Omental fat pad (tissue), 4 donors: Measurements from ENCODE around the gene SERPINH1. TPM values are rescaled to one million over a fixed set of nuclear protein-coding genes. Genes with fewer than 3 reads are reported as not detected.

Experiments used
- ATAC-seq: fragments of 150-250 bp; one replicate; pipeline ENCODE4 v1.9.1; 2016; ENCODE audit warnings: mild to moderate bottlenecking, moderate library complexity; ENCODE audit not compliant: low FRiP score
- DNase-seq: peaks from one replicate; pipeline ENCODE4 v3.0.0-alpha.2; 2019; ENCODE audit warnings: low spot score
- total RNA-seq, 4 donors: library from RNA; depleted of rRNA; stranded (reverse); fragments of >200 nt; gene quantifications; one replicate each; pipeline ENCODE4 v1.1.0, GENCODE V29; 2016
- TF ChIP-seq, protein P1 (sequence below), 3 donors: fragments of 450-650 bp; IDR thresholded peaks; one replicate each; pipeline ENCODE4 v1.5.1; 2016 to 2017; ENCODE audit warnings: antibody characterized with exemption in 3 of 3, mild to moderate bottlenecking in 3 of 3, moderate library complexity in 2 of 3

Gene SERPINH1
- total RNA-seq, 4 donors from 2014 or later, result 307 to 804 (median 482) TPM

DNA sequence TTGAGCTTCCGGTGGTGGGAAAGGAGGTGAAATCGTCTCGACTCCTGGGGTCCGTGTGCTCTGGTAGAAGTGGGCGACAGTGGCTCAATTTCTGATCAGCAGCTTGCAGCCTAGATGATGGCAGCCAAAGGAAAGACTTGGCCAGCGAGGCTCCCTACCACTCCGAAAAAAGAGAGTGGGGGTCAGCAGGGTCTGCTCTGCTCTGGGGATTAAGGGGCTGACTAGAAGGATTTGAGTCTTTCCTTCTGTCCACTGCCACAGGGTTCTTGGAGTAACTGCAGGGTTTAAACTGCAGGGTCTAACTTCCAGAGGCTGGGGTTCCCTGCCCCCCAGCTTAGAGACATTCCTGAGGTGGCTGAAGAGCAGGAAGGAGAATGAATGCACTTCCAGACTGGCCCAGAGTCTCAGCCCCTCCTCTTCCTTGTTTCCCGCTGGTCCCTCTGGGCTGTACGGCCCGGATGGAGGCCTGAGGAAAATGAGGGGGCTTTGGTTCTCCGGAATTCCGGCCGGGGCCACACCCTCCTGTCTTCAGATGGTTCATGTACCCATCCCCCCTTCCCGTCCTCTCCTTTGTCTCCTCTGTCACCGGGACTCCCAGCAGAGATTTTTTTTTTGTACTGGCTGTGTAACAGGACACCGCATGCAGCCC, 907 bp downstream of the SERPINH1 start:
- no peak for ATAC-seq
- TF ChIP-seq, protein P1, sequence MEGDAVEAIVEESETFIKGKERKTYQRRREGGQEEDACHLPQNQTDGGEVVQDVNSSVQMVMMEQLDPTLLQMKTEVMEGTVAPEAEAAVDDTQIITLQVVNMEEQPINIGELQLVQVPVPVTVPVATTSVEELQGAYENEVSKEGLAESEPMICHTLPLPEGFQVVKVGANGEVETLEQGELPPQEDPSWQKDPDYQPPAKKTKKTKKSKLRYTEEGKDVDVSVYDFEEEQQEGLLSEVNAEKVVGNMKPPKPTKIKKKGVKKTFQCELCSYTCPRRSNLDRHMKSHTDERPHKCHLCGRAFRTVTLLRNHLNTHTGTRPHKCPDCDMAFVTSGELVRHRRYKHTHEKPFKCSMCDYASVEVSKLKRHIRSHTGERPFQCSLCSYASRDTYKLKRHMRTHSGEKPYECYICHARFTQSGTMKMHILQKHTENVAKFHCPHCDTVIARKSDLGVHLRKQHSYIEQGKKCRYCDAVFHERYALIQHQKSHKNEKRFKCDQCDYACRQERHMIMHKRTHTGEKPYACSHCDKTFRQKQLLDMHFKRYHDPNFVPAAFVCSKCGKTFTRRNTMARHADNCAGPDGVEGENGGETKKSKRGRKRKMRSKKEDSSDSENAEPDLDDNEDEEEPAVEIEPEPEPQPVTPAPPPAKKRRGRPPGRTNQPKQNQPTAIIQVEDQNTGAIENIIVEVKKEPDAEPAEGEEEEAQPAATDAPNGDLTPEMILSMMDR (IDR thresholded peaks at IDR 0.05), result no peak
- no peak for DNase-seq

DNA sequence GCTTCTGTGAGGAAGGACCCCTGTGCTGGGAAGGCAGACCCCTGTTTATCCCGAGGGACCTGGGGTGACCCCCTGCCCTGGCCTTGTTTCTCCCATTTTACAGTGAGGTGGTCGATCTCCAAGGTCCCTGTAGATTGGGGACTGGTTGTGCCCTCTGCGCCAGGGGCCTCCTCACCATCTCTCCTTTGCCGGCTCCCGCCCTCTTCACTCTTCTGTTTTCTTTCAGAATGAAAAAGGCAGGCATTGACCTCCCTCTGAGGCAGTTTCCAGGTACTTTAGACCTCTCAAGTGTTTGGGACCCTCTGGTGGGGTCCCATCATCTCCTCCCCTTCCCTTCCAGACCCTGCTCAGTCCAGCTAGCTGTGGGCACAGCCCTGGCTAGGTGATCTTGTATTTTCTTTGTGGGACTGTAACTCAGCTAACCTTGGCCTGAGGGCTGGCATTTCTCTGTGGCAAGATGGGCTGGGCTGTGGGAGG, 1.5 kb downstream of the SERPINH1 start:
- no peak for ATAC-seq
- no peak for DNase-seq
- TF ChIP-seq, protein P1 (IDR thresholded peaks at IDR 0.05), result no peak

DNA sequence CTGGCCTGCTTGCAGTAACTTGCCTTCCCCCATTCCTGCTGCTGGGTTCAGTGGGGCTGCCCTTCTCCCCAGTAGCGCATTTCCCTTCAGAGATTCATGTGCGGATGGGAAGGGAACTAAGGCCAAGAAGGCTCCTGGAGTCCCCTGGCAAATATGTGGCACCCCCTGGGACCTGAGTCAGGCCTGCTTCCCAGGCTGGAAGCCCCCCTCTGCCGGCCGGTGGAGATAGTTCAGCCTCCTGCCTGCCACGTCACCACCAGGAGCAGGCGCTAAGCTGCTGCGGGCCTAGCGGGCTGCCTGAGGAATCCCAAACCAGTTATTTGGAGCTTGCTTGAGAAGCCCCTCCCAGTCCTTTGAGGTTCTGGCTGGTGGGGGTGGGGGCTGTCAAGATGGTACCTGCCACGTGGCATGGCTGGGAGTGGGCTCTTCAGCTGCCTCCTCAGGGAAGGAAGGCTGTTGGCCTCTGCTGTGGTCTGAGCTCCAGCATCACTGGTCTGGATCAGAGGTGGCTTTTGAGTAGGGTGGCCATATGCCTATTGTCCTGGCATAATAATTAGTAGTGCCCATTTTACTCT, 2.0 kb downstream of the SERPINH1 start:
- TF ChIP-seq, protein P1 (IDR thresholded peaks at IDR 0.05), result peak in 1 of 3 donors; percentile 53
- DNase-seq, result no peak
- ATAC-seq, result peak; percentile 61

DNA sequence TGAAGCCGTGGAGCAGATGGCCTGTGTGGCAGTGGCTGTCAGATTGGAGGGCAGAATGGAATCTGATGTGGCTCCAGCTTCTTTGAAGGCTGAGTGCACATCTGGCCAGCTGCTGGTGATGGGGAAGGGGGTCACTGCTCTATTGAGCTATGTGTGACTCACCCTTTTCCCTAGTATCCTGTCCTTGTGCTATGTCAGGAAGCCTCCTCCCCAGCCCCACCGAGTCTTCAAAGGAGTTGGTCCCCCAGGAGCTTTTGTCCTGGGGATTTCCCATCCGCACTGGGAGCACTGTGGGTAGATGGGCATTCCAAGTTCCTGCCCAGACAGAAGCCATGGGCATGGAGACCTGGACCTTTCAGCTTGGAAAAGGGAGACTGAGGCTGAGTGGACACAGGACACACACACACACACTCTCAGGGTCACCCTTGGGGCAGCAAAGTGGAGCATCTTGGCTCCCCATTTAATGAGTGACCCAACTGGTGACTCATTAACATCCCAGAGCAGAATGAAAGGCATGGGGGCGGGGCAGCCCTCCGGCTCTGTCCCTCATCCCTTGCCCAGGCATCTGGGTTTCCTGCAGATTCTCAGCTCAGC, 3.3 kb downstream of the SERPINH1 start:
- DNase-seq, result no peak
- TF ChIP-seq, protein P1 (IDR thresholded peaks at IDR 0.05), result no peak
- ATAC-seq, result peak; percentile 29

DNA sequence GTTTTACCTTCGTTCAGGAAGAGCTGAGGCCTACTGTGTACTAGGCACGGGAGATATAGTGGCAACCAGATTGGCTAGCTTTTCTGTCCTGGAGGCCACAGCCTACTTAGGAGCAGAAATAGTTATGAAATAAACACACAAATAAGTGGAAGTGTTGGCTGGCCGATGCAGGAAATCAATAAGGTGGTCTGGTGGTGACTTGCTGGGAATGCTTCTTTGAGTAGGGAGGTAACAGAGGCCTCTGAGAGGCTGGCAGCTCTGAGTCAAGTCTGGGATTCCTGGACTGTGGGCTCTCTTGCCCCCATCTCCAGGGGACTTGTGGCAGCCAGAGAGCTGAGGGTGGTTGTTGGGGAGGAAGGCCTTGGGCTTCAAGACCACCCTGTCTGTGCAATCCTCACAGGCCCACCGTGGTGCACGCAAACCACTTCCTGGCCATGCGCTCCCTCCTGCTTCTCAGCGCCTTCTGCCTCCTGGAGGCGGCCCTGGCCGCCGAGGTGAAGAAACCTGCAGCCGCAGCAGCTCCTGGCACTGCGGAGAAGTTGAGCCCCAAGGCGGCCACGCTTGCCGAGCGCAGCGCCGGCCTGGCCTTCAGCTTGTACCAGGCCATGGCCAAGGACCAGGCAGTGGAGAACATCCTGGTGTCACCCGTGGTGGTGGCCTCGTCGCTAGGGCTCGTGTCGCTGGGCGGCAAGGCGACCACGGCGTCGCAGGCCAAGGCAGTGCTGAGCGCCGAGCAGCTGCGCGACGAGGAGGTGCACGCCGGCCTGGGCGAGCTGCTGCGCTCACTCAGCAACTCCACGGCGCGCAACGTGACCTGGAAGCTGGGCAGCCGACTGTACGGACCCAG, 4.1 kb downstream of the SERPINH1 start:
- ATAC-seq (no peak), DNase-seq (no peak)
- TF ChIP-seq, protein P1 (IDR thresholded peaks at IDR 0.05), result no peak

DNA sequence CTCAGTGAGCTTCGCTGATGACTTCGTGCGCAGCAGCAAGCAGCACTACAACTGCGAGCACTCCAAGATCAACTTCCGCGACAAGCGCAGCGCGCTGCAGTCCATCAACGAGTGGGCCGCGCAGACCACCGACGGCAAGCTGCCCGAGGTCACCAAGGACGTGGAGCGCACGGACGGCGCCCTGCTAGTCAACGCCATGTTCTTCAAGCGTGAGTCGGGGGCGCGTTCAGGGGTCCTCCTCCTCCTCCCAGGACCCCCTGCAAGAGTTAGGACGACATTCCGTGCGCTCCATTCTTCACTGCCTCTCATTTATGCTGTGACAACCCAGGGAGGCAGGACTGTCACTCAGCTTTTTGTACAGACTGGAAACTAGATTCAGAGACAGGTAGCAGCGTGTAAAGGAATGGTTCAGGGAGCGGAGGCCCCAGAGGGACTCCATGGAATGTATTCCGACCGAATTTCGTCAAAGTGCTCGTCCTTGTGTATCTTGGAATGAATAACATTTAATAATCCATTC, 4.8 kb downstream of the SERPINH1 start:
- TF ChIP-seq, protein P1 (IDR thresholded peaks at IDR 0.05), result no peak
- DNase-seq, result no peak
- no peak for ATAC-seq
